ENCODE data around the gene CD80. TPM values are rescaled to one million over a fixed set of nuclear protein-coding genes. Genes with fewer than 3 reads are reported as not detected.

CD80 gene
- total and polyA plus RNA-seq, 9 of the 15 experiments (the other 6 are each of a cell fraction or from before 2014, with no cell fraction given): 3.0 to 8.2 (median 5.7) TPM

DNA sequence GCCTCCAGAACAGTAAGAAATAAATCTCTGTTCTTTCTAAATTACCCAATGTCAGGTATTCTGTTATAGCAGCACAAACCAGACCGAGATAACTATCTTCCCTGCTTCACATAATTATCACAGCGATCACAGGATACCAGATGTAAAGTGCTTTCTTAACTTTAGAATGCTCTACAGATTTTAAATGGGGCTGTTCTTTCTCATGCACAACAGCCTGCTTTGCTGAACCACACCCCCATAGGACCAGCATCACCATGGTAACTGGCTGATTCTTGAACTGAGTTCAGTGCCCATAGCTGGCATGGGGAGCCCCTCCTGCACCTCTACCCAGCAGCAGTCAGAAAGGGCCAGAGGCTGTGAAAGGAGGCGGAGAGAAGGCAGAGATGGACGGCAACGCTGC lies 7.8 kb downstream of the CD80 start:
- Histone ChIP-seq H2AFZ (ENCODE audit: low read depth, low read length) (no peak overlapping the region), H3K27ac (ENCODE audit: extremely low read depth, low read depth, low read length) (no peak overlapping the region), H3K4me2 (ENCODE audit: insufficient read depth, low read length) (no peak overlapping the region), H3K36me3 (ENCODE audit: control insufficient read depth, insufficient read depth, low read length) (no peaks in the 10 kb centered on the region), H3K79me2 (ENCODE audit: control insufficient read depth, insufficient read depth, low read length) (no peaks in the 10 kb centered on the region), H3K9ac (ENCODE audit: insufficient read depth in 1 of 2, low read depth in 2 of 2, low read length in 2 of 2) (no peak overlapping the region), H3K9me3 (replicated peaks; ENCODE audit: control insufficient read depth, insufficient read depth, low read depth, low read length) (no peaks in the 10 kb centered on the region), H3K9me1 (ENCODE audit: control insufficient read depth, insufficient read depth, low read length) (no peaks in the 10 kb centered on the region), H3K27me3 (ENCODE audit: control insufficient read depth in 2 of 2, insufficient read depth in 2 of 2, low read length in 2 of 2) (no peaks in the 10 kb centered on the region), H3K4me1 (replicated peaks in 1 of 2; ENCODE audit: control insufficient read depth in 2 of 2, insufficient read depth in 2 of 2, low read length in 2 of 2) (no peaks in the 10 kb centered on the region; a peak in 1 of 5 replicates), H3K4me3 (no peak overlapping the region), H4K20me1 (replicated peaks; ENCODE audit: control insufficient read depth, insufficient read depth, low read length) (no peaks in the 10 kb centered on the region)
- ATAC-seq: no peak
- ChIA-PET POLR2A (no interaction called here), CTCF (ENCODE audit: low intra/inter-chr PET ratio) (no interaction called here)
- intact Hi-C loops (cut with micrococcal nuclease): no loop called here
- no peak for FAIRE-seq
- WGBS (ENCODE audit: insufficient coverage, low coverage, missing lambda C conversion rate): 73% methylated on average over 5 of the region's 5 CpGs
- TF ChIP-seq ATF4 (CRISPR knock-in tag; IDR thresholded peaks at IDR 0.05) (no peak), RFX1 (IDR thresholded peaks at IDR 0.05) (peak; percentile 42; the same call in 1 of the 2 replicates)
- in situ Hi-C loops (cut with MboI): no loop called here
- BruUV-seq (replicated peaks): no TSS peak
- no peak for DNase-seq (ENCODE audit: extremely low read depth in 1 of 4, low spot score in 3 of 4)

DNA sequence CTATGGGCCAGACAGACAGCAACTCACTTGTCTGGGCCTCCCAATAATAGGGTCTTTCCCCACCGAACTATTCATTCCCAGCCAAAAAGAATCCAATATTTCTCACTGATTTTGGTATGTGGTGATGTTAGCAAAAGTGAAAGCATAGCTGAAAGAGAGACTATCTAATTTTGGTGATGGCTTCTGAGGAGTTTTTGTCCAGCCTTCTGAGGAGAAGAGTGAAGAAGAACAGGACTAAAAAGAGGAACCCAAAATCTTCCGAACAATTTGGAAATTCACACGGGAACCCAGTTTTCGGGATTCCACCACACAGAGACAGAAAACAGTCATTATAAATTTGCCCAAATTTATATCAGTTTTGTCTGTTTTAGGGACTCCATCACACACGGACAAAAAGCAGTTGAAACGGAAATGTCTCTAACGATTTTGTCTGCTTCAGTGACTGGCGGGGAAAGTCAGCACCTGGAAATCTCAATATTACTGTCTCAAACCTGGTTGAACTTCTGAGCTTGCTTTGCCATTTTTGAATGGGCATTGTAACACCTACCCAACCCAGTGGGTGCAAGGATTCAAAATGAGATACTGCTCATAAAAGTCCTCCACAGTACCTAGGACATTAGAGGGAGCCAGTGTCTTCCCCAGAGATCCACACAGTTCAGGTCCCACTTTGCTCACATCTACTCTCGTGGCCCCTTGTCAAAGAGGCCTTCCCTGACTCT lies 9.1 kb downstream of the CD80 start:
- Histone ChIP-seq H3K27ac (ENCODE audit: extremely low read depth, low read depth, low read length) (no peak overlapping the region), H3K79me2 (ENCODE audit: control insufficient read depth, insufficient read depth, low read length) (no peaks in the 10 kb centered on the region), H3K27me3 (ENCODE audit: control insufficient read depth in 2 of 2, insufficient read depth in 2 of 2, low read length in 2 of 2) (no peaks in the 10 kb centered on the region), H2AFZ (ENCODE audit: low read depth, low read length) (no peak overlapping the region), H3K4me2 (ENCODE audit: insufficient read depth, low read length) (no peak overlapping the region), H4K20me1 (replicated peaks; ENCODE audit: control insufficient read depth, insufficient read depth, low read length) (no peaks in the 10 kb centered on the region), H3K9ac (ENCODE audit: insufficient read depth in 1 of 2, low read depth in 2 of 2, low read length in 2 of 2) (no peak overlapping the region), H3K4me1 (replicated peaks in 1 of 2; ENCODE audit: control insufficient read depth in 2 of 2, insufficient read depth in 2 of 2, low read length in 2 of 2) (no peaks in the 10 kb centered on the region; a peak in 1 of 5 replicates), H3K4me3 (no peak overlapping the region), H3K9me3 (replicated peaks; ENCODE audit: control insufficient read depth, insufficient read depth, low read depth, low read length) (no peaks in the 10 kb centered on the region), H3K36me3 (ENCODE audit: control insufficient read depth, insufficient read depth, low read length) (no peaks in the 10 kb centered on the region), H3K9me1 (ENCODE audit: control insufficient read depth, insufficient read depth, low read length) (no peaks in the 10 kb centered on the region)
- ChIA-PET POLR2A (interaction anchor here (0.6 kb wide), 1 partner anchor 26 kb away, joined by 4 read pairs; no protein-coding TSS in a partner anchor), CTCF (ENCODE audit: low intra/inter-chr PET ratio) (no interaction called here)
- intact Hi-C loops (cut with micrococcal nuclease): no loop called here
- ATAC-seq (no peak), DNase-seq (ENCODE audit: extremely low read depth in 1 of 4, low spot score in 3 of 4) (no peak), FAIRE-seq (no peak)
- in situ Hi-C loops (cut with MboI): no loop called here
- no TSS peak for BruUV-seq (replicated peaks)
- 62% methylated on average over 8 of the region's 9 CpGs for WGBS (ENCODE audit: insufficient coverage, low coverage, missing lambda C conversion rate)
- TF ChIP-seq ZBTB9 (CRISPR knock-in tag; IDR thresholded peaks at IDR 0.05): no peak
- no peak for TF ChIP-seq POLR2AphosphoS5 (IDR thresholded peaks at IDR 0.05; ENCODE audit: control insufficient read depth, insufficient read depth, low read depth, low read length)
- no peak for TF ChIP-seq PCBP1 (IDR thresholded peaks at IDR 0.05; ENCODE audit: low read depth, low read length, poor library complexity, severe bottlenecking)
- no peak for TF ChIP-seq CC2D1A (IDR thresholded peaks at IDR 0.05)
- TF ChIP-seq IRF9 (tag; IDR thresholded peaks at IDR 0.05): no peak

Measured in K562 (cell line).